ENCODE measurements around the gene RAB37.

The RAB37 gene

GRCh38 chr17:74749279-74750038 is 12.4 kb downstream of the RAB37 start:
- no peak for FAIRE-seq
- TF ChIP-seq, protein P1, sequence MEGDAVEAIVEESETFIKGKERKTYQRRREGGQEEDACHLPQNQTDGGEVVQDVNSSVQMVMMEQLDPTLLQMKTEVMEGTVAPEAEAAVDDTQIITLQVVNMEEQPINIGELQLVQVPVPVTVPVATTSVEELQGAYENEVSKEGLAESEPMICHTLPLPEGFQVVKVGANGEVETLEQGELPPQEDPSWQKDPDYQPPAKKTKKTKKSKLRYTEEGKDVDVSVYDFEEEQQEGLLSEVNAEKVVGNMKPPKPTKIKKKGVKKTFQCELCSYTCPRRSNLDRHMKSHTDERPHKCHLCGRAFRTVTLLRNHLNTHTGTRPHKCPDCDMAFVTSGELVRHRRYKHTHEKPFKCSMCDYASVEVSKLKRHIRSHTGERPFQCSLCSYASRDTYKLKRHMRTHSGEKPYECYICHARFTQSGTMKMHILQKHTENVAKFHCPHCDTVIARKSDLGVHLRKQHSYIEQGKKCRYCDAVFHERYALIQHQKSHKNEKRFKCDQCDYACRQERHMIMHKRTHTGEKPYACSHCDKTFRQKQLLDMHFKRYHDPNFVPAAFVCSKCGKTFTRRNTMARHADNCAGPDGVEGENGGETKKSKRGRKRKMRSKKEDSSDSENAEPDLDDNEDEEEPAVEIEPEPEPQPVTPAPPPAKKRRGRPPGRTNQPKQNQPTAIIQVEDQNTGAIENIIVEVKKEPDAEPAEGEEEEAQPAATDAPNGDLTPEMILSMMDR (IDR thresholded peaks at IDR 0.05; ENCODE audit: insufficient read depth, missing control alignments): no peak
- no peak for DNase-seq (ENCODE audit: insufficient read length, low spot score)

DNA sequence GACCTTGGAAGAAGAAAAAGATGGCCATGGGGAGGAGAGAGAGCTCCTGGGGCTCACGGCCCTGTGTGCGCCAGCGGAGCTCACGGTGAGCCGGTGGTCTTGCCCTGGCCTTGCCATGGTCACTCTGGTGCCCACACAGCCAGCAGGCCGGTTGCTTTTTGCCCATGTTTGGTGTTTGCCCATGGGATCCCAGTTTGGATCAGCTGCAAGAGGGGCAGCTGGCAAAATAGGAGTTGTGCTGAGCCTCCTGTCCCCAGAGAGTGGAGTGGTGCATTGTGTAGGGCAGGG is 12.9 kb downstream of the RAB37 start:
- DNase-seq (ENCODE audit: insufficient read length, low spot score): no peak
- TF ChIP-seq, protein P1 (IDR thresholded peaks at IDR 0.05; ENCODE audit: insufficient read depth, missing control alignments): no peak
- no peak for FAIRE-seq

DNA sequence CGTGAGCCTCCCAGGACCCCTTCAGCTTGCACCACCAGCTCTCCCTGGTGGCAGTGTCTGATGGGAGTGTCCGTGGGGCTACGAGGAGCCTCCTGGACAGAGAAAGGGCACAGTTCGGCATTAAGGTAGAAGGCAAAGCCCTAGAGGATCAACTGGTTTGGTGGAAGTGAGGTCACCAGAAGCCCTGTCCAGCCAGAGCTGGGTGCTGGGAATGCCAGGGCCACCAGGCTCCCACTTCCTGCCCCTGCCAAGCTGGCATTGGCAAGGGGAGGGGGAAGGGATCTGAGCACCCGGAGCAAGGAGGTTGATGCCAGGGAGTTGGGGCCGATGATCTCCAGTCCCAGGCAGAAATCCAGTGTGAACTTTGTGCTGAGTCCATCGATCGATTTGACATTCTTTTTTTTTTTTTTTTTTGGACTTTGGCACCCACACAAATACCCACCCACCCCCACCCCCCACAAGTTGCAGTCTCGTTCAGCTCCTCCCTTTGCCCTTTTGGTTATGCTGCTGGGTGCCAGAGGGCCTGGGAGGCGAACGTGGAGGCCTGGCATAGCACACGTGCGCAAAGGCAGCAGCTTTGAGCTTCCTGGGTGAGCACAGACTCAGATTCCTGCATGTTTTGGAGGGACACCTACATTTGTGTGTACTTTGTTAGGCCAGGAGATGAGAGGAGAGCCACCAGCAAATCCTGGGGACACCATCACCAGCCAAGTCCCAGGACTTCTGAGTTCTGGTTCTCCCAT is 13.4 kb downstream of the RAB37 start:
- TF ChIP-seq, protein P1 (IDR thresholded peaks at IDR 0.05; ENCODE audit: insufficient read depth, missing control alignments): no peak
- FAIRE-seq (no peak), DNase-seq (ENCODE audit: insufficient read length, low spot score) (no peak)

GRCh38 chr17:74752415-74752814 is 15.4 kb downstream of the RAB37 start:
- TF ChIP-seq, protein P1 (IDR thresholded peaks at IDR 0.05; ENCODE audit: insufficient read depth, missing control alignments): no peak
- no peak for DNase-seq (ENCODE audit: insufficient read length, low spot score)
- FAIRE-seq: no peak

DNA sequence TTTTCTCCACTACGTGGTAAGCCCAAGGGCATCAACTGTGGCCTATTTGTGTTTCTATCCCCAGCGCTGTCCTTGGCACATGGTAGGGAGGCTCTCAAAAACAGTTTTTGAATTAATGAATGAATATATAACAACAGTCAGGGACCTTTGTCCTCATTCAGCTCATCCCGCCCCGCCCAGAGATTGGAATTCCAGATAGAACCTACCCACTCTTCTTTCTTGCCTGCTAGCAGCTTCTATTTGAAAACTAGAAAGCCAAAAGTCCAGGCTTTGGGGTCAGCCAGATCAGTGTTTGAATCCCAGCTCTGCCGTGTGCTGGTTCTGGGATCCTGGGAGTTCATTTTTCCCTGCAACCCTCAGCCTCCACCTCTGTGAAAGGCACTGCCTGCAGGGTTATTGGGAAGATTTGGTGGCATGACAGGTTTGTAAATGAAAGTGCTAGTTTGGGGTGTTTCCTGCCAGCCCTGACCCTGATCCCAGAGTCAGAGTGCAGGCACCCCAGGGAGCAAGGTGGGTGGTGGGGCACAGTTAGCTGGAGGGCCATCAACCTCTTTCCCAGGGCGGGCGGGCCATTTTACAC is 15.9 kb downstream of the RAB37 start:
- TF ChIP-seq, protein P1 (IDR thresholded peaks at IDR 0.05; ENCODE audit: insufficient read depth, missing control alignments): no peak
- DNase-seq (ENCODE audit: insufficient read length, low spot score) (no peak), FAIRE-seq (no peak)

DNA sequence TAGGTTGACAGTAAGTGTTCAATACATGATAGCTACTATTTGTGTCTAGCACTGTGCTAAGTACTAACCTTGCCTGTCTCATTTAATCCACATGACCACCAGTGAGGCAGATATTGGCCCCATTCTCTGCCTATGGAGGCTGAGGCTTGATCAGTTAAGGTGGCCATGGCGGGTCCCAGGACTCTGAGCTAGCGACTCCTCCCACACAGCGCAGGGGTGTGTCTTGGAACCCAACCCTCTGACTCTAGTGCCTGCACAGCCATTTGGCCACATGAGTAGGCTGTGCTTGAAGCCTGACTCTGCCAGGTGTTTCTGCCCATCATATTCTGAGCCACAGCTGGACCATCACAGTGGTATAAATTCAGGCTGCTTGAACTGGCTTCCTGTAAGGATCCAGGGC is 17.8 kb downstream of the RAB37 start:
- TF ChIP-seq, protein P1 (IDR thresholded peaks at IDR 0.05; ENCODE audit: insufficient read depth, missing control alignments): no peak
- DNase-seq (ENCODE audit: insufficient read length, low spot score) (no peak), FAIRE-seq (no peak)

DNA sequence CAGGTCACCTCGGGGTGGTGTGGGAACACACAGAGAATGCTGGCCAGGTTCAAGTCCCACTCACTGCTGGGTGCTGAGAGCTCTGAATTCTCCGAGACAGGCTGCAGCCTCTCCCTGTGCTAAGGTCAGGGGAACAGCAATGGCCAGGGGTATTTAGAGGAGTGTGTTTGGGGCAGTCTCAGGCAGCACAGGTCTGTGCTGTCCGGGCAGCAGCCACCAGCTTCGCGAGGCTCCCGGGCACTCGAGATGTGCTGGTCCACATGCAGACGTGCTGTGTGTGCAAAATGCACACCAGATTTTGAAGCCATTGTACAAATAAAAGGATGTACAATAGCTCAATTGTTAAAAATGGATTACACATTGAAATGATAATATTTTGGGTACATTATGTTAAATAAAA is 18.5 kb downstream of the RAB37 start:
- TF ChIP-seq, protein P1 (IDR thresholded peaks at IDR 0.05; ENCODE audit: insufficient read depth, missing control alignments): no peak
- FAIRE-seq (no peak), DNase-seq (ENCODE audit: insufficient read length, low spot score) (no peak)

Data from D721Med (cell line).